Mesenchymal stem cell (in vitro differentiated cells and primary cell): ENCODE results near the gene RHNO1.

Source experiments
- DNase-seq: peaks from one replicate; pipeline ENCODE4 v3.0.0-alpha.2; 2013
- H2AFZ ChIP-seq: one replicate; pipeline ENCODE4 v1.6.1; 2013; ENCODE audit warnings: low read depth, mild to moderate bottlenecking, control low read depth, inconsistent platforms, low read length, moderate library complexity
- H2AK5ac ChIP-seq: 2 replicates; pipeline ENCODE4 v1.6.1; 2013; ENCODE audit warnings: low read length, moderate library complexity, mild to moderate bottlenecking, inconsistent platforms; ENCODE audit not compliant: severe bottlenecking
- H2BK120ac ChIP-seq: one replicate; pipeline ENCODE4 v1.6.1; 2013; ENCODE audit warnings: low read depth, mild to moderate bottlenecking, inconsistent platforms, low read length, moderate library complexity
- H2BK12ac ChIP-seq, 2 experiments: one replicate each; pipeline ENCODE4 v1.6.1; 2013; ENCODE audit warnings: inconsistent platforms in 2 of 2, low read length in 2 of 2, mild to moderate bottlenecking in 2 of 2, moderate library complexity in 2 of 2, control low read depth in 1 of 2
- H2BK15ac ChIP-seq: one replicate; pipeline ENCODE4 v1.6.1; 2013; ENCODE audit warnings: mild to moderate bottlenecking, low read depth, inconsistent platforms; ENCODE audit not compliant: poor library complexity, severe bottlenecking
- H2BK5ac ChIP-seq: 2 replicates; pipeline ENCODE4 v1.6.1; 2013; ENCODE audit warnings: low read depth, mild to moderate bottlenecking, low read length, control low read depth, inconsistent platforms; ENCODE audit not compliant: poor library complexity, severe bottlenecking
- H3K14ac ChIP-seq, 2 experiments: one replicate each; pipeline ENCODE4 v1.6.1; 2013; ENCODE audit warnings: inconsistent platforms in 2 of 2, low read length in 2 of 2, control low read depth in 1 of 2, mild to moderate bottlenecking in 1 of 2, moderate library complexity in 1 of 2
- H3K18ac ChIP-seq, 2 experiments: one replicate each; pipeline ENCODE4 v1.6.1; 2013; ENCODE audit warnings: inconsistent platforms in 2 of 2, low read length in 2 of 2, control low read depth in 1 of 2, low read depth in 1 of 2, mild to moderate bottlenecking in 1 of 2
- H3K23ac ChIP-seq, 2 experiments: one replicate each; pipeline ENCODE4 v1.6.1; 2013; ENCODE audit warnings: inconsistent platforms in 2 of 2, low read length in 2 of 2, mild to moderate bottlenecking in 2 of 2, moderate library complexity in 2 of 2, control low read depth in 1 of 2
- H3K27ac ChIP-seq: 2 replicates; pipeline ENCODE4 v1.5.1; 2013; ENCODE audit warnings: mild to moderate bottlenecking, moderate library complexity, low read length, control low read depth, inconsistent platforms; ENCODE audit not compliant: poor library complexity, severe bottlenecking
- H3K27me3 ChIP-seq, 2 experiments: 2 replicates each; pipeline versions ENCODE4 v1.6.1 to v1.7.0; 2013; ENCODE audit warnings: low read length in 2 of 2, mild to moderate bottlenecking in 2 of 2, moderate library complexity in 2 of 2, control low read depth in 1 of 2, inconsistent platforms in 1 of 2; ENCODE audit not compliant: control insufficient read depth in 1 of 2, insufficient read depth in 1 of 2
- H3K36me3 ChIP-seq, 2 experiments: 2 replicates each; pipeline versions ENCODE4 v1.6.1 to v1.7.0; 2013; ENCODE audit warnings: low read length in 2 of 2, control low read depth in 1 of 2, inconsistent platforms in 1 of 2, low read depth in 1 of 2, mild to moderate bottlenecking in 1 of 2; ENCODE audit not compliant: insufficient read depth in 2 of 2, control insufficient read depth in 1 of 2
- H3K4ac ChIP-seq, 2 experiments: one replicate each; pipeline ENCODE4 v1.6.1; 2013; ENCODE audit warnings: inconsistent platforms in 2 of 2, low read length in 2 of 2, mild to moderate bottlenecking in 2 of 2, moderate library complexity in 2 of 2, control low read depth in 1 of 2, low read depth in 1 of 2
- H3K4me1 ChIP-seq: 2 replicates; pipeline ENCODE4 v1.6.1; 2013; ENCODE audit warnings: low read depth, low read length, control low read depth; ENCODE audit not compliant: control insufficient read depth, insufficient read depth
- H3K4me2 ChIP-seq: 2 replicates; pipeline ENCODE4 v1.6.1; 2013; ENCODE audit warnings: low read length, mild to moderate bottlenecking, inconsistent platforms; ENCODE audit not compliant: poor library complexity, severe bottlenecking
- H3K4me3 ChIP-seq, 2 experiments: 2 replicates each; pipeline versions ENCODE4 v1.5.1 to v1.7.0; 2013; ENCODE audit warnings: low read length in 2 of 2, mild to moderate bottlenecking in 2 of 2, control low read depth in 1 of 2, low read depth in 1 of 2; ENCODE audit not compliant: insufficient read depth in 1 of 2
- H3K79me1 ChIP-seq: replicated peaks from 2 replicates; pipeline ENCODE4 v1.6.1; 2013; ENCODE audit warnings: mild to moderate bottlenecking, control low read depth, low read length, inconsistent platforms; ENCODE audit not compliant: poor library complexity, severe bottlenecking
- H3K9ac ChIP-seq: 2 replicates; pipeline ENCODE4 v1.7.0; 2013; ENCODE audit warnings: mild to moderate bottlenecking, low read length, moderate library complexity
- H3K9me3 ChIP-seq: 2 replicates; pipeline ENCODE4 v1.7.0; 2013; ENCODE audit warnings: mild to moderate bottlenecking, low read length; ENCODE audit not compliant: control insufficient read depth
- H4K8ac ChIP-seq: one replicate; pipeline ENCODE4 v1.6.1; 2013; ENCODE audit warnings: inconsistent platforms, mild to moderate bottlenecking, low read length, moderate library complexity
- H4K91ac ChIP-seq: one replicate; pipeline ENCODE4 v1.6.1; 2013; ENCODE audit warnings: mild to moderate bottlenecking, low read length, inconsistent platforms
- WGBS: methylation state at CpG from one replicate; pipeline ENCODE4 v1.1.7; 2013; ENCODE audit warnings: mixed read lengths; 5-methylcytosine and 5-hydroxymethylcytosine counted together

RHNO1 gene

GRCh38 chr12:2890388-2891239 lies 13.6 kb downstream of the RHNO1 start, which contains the start of gene TULP3:
TULP3 (plus strand) TSS chr12:2890891; CDS start chr12:2890948, 57 bp downstream.
- Histone ChIP-seq H3K9me3 (no peaks in the 10 kb centered on the region), H3K27me3 (no peaks in the 10 kb centered on the region), H3K4me1 (peaks cover 10% of the 10 kb centered on the region), H4K91ac (peak within 1 kb of the TSS; percentile 82), H2BK15ac (peak within 1 kb of the TSS; percentile 86), H3K14ac (peak within 1 kb of the TSS in 1 of 2 experiments; percentile 72), H2BK5ac (peak within 1 kb of the TSS; percentile 48), H2AK5ac (no peak within 1 kb of the TSS), H3K4me2 (peak within 1 kb of the TSS; percentile 75), H2BK12ac (peak within 1 kb of the TSS in 1 of 2 experiments; percentile 43), H3K9ac (peak within 1 kb of the TSS; percentile 99), H3K36me3 (peaks cover 0 to 28% of the 10 kb centered on the region in 2 experiments), H4K8ac (peak within 1 kb of the TSS; percentile 93), H3K27ac (peak within 1 kb of the TSS; percentile 51), H3K18ac (peak within 1 kb of the TSS; percentile 93 to 94), H2AFZ (peak within 1 kb of the TSS; percentile 91), H3K4ac (peak within 1 kb of the TSS; percentile 77 to 92), H3K23ac (peak within 1 kb of the TSS in 1 of 2 experiments; percentile 83), H3K4me3 (peak within 1 kb of the TSS; percentile 95 to 97), H3K79me1 (peaks cover 12% of the 10 kb centered on the region), H2BK120ac (peak within 1 kb of the TSS; percentile 80)
- under 1% methylated on average over 55 of the region's 83 CpGs for WGBS
- peak; percentile 98 for DNase-seq

- H2AFZ ChIP-seq: no peak overlapping the region
- no peak overlapping the region for H3K23ac ChIP-seq
- no peak overlapping the region for H2BK15ac ChIP-seq
- H3K4me3 ChIP-seq: peak overlapping the region; percentile 95 to 97
- H3K18ac ChIP-seq: peak overlapping the region; percentile 93 to 94
- H3K36me3 ChIP-seq: peaks cover 0 to 25% of the 10 kb centered on the region in 2 experiments
- no peak overlapping the region for H2AK5ac ChIP-seq
- no peaks in the 10 kb centered on the region for H3K9me3 ChIP-seq
- no peak overlapping the region for H3K14ac ChIP-seq
- H3K79me1 ChIP-seq: peaks cover 12% of the 10 kb centered on the region
- H4K91ac ChIP-seq: peak overlapping the region; percentile 57
- H2BK120ac ChIP-seq: peak overlapping the region; percentile 80
- peak overlapping the region; percentile 75 for H3K4me2 ChIP-seq
- peak overlapping the region; percentile 51 for H3K27ac ChIP-seq
- 24% methylated on average over 40 of the region's 42 CpGs for WGBS
- peak overlapping the region; percentile 48 for H2BK5ac ChIP-seq
- peak overlapping the region; percentile 99 for H3K9ac ChIP-seq
- H3K27me3 ChIP-seq: no peaks in the 10 kb centered on the region
- peak overlapping the region; percentile 9 for H4K8ac ChIP-seq
- DNase-seq: peak; percentile 78
- H3K4me1 ChIP-seq: peaks cover 10% of the 10 kb centered on the region
- no peak overlapping the region for H2BK12ac ChIP-seq
- peak overlapping the region; percentile 77 to 92 for H3K4ac ChIP-seq
Observed at GRCh38 chr12:2891240-2892053, 14.4 kb downstream of the RHNO1 start.

- Histone ChIP-seq H3K4me2 (no peak overlapping the region), H4K91ac (no peak overlapping the region), H3K18ac (no peak overlapping the region), H3K79me1 (peaks cover 12% of the 10 kb centered on the region), H2BK12ac (no peak overlapping the region), H3K27ac (no peak overlapping the region), H2BK15ac (no peak overlapping the region), H3K4me1 (peaks cover 8% of the 10 kb centered on the region), H3K4ac (no peak overlapping the region), H3K27me3 (no peaks in the 10 kb centered on the region), H3K23ac (no peak overlapping the region), H2BK120ac (no peak overlapping the region), H4K8ac (no peak overlapping the region), H3K4me3 (peak overlapping the region in 1 of 2 experiments; percentile 95), H2AK5ac (no peak overlapping the region), H3K36me3 (peaks cover 0 to 18% of the 10 kb centered on the region in 2 experiments), H2BK5ac (no peak overlapping the region), H3K14ac (no peak overlapping the region), H3K9ac (peak overlapping the region; percentile 99), H2AFZ (no peak overlapping the region), H3K9me3 (no peaks in the 10 kb centered on the region)
- no peak for DNase-seq
- WGBS: 94% methylated on average over 12 of the region's 12 CpGs
Observed at GRCh38 chr12:2892246-2892645, 15.2 kb downstream of the RHNO1 start.
